Measurements from ENCODE around the gene NOC2L.
A peak's percentile ranks its signal among the peaks of the same experiment; 100 is the strongest.

NOC2L gene

DNA sequence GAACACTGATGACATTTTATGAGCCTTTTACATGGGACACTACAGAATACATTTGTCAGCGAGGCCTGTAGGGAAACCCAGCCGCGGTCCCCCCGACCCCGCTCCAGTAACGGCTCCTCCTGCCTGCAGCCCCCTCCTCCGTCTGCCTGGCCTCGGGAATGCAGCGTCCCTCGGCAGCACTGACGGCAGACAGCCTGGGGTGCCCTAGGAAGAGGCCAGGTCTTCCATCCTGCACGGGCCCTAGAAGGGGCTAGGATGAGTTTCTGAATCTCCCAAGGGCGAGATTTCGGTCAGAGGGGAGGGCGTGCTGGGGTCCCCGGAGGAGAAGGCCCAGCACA is 26.9 kb downstream of the NOC2L start:
- DNase-seq (ENCODE audit: insufficient read length, low spot score) (no peak), FAIRE-seq (no peak)
- TF ChIP-seq, protein P1, sequence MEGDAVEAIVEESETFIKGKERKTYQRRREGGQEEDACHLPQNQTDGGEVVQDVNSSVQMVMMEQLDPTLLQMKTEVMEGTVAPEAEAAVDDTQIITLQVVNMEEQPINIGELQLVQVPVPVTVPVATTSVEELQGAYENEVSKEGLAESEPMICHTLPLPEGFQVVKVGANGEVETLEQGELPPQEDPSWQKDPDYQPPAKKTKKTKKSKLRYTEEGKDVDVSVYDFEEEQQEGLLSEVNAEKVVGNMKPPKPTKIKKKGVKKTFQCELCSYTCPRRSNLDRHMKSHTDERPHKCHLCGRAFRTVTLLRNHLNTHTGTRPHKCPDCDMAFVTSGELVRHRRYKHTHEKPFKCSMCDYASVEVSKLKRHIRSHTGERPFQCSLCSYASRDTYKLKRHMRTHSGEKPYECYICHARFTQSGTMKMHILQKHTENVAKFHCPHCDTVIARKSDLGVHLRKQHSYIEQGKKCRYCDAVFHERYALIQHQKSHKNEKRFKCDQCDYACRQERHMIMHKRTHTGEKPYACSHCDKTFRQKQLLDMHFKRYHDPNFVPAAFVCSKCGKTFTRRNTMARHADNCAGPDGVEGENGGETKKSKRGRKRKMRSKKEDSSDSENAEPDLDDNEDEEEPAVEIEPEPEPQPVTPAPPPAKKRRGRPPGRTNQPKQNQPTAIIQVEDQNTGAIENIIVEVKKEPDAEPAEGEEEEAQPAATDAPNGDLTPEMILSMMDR (IDR thresholded peaks at IDR 0.05; ENCODE audit: insufficient read depth, missing control alignments): no peak

DNA sequence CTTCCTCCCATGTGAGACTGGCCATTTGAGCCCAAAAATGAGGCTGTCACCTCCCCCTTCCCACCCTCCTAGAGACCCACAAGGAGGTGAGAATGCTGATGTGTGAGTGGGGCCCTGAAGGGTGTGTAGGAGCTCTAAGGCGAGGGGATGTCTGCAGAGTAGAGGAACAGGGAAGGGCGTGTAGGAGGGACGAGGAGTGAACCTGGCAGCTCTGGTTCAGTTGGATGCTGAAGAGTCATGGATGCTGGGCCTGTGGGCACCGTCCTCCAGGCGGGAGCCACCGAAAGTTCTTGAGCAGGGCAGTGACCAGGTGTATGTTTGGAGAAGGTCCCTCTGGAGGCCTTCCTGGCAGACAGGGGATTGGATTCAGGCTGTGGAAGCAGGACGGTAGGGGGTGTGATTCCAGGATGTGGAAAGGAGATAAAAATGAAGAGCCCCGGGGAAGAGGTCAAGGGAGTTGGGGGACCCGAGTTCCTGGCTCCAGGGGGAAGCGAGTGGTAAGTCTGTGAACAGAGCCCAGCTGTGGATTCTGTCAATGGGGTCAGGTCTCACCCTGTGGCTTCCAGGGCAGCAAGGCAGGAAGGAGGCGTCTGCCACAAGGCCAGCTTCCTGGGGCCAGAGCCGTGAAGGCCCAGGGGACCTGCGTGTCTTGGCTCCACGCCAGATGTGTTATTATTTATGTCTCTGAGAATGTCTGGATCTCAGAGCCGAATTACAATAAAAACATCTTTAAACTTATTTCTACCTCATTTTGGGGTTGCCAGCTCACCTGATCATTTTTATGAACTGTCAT is 27.5 kb downstream of the NOC2L start:
- FAIRE-seq (no peak), DNase-seq (ENCODE audit: insufficient read length, low spot score) (no peak)
- TF ChIP-seq, protein P1 (IDR thresholded peaks at IDR 0.05; ENCODE audit: insufficient read depth, missing control alignments): peak; percentile 17

DNA sequence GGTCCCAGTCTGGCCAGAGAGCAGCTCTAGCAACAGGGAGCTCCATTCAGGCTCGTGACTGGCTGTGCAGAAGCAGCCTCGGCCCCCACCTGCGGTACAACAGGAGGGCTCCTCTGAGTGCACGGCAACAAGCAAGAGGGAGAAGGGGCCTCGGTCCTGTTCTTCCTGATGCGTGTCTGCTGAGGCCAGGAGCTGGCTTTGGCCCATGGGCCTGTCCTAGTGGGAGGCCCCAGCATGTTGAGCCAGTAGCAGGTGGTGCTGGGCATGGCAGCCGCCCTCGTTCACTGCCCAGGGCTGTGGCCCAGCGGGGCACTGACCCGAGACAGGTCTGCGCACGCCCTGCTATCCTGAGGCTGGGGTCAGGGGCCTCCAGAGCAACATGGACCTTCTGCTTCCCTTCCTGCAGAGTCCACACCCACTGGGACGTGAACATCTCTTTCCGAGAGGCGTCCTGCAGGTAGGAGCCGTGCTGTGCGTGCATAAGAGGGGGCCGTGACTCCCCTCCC is 28.4 kb downstream of the NOC2L start:
- no peak for FAIRE-seq

DNA sequence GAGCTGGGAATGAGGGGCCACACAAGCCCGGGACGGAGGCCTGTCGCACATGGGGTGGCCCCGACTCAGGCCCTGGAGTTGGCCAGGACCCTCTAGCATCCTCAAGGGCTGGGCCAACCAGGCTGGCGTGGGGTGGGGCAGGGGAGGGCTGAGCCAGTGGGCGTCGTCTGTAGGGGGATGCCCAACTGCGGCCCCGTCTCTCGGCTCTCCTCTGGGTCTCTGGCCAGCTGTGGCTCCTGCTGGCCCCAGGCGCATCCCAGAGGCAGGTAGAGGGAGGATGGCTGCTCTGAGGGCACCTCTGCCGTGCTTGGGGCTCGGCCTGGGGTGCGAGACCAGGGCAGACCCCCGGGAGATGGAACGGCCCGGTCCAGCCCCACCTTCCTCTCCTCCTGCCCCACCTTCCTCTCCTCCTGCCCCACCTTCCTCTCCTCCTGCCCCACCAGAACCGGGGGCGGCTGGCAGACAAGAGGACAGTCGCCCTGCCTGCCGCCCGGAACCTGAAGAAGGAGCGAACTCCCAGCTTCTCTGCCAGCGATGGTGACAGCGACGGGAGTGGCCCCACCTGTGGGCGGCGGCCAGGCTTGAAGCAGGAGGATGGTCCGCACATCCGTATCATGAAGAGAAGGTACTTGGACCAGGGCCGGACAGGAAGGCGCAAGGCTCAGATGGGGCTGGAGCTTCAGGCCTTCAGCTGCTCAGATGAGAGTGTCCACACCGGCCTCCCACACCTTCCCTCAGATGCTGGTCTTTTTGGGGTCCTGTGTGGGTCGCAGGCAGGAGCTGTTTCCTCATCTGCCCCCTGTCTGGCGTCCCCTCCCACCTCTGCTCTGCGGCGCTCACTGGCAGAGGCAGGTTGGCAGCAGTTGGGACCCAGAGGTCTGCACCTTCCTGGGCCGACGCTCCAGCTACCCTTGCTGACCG is 29.1 kb downstream of the NOC2L start:
- DNase-seq (ENCODE audit: insufficient read length, low spot score) (no peak), FAIRE-seq (no peak)

More for the DNA sequence above, 28.4 kb downstream of the NOC2L start:
- TF ChIP-seq, protein P1 (IDR thresholded peaks at IDR 0.05; ENCODE audit: insufficient read depth, missing control alignments): no peak
- DNase-seq (ENCODE audit: insufficient read length, low spot score): no peak

DNA sequence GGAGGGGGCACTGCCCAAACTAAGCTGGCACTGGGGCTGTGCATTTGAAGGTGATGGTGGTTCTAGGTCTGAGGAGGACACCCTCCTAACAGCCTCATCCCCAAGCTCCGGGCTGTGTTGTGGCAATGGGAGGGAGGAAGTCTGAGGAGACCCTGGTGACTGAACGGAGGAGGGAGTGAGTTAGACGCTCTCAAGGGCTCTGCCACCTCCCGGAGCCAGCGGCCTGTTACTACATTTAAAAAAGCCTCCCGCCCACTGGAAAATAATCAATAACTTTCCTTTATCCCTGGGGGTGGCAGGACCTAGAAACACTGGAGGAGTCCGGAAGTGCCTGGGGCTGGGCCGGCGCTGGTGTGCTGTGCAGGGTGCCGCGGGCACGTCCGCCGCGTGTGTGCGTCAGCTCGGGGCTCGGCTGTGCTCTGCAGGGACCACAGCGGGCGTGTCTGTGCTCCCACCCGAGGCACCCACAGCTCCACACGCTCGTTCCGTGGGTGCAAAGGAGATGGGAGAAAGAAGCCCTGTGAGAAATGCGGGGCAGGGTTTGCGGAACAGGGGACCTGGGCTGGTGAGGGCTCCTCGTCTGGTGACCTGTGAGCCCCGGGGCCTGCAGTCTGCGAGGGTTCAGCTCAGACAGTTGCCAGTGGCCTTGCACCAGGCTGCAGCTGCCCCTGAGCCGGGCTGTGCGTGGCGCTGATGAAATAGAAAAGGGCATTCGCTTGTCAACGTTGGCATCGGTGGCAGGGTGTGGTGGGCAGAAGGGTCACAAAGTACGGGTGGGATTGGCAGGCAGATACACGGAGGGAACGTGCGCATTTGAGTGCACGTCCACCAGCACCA is 30.0 kb downstream of the NOC2L start:
- FAIRE-seq (no peak), DNase-seq (ENCODE audit: insufficient read length, low spot score) (no peak)
- TF ChIP-seq, protein P1 (IDR thresholded peaks at IDR 0.05; ENCODE audit: insufficient read depth, missing control alignments): no peak

More for the DNA sequence above, 29.1 kb downstream of the NOC2L start:
- TF ChIP-seq, protein P1 (IDR thresholded peaks at IDR 0.05; ENCODE audit: insufficient read depth, missing control alignments): no peak

DNA sequence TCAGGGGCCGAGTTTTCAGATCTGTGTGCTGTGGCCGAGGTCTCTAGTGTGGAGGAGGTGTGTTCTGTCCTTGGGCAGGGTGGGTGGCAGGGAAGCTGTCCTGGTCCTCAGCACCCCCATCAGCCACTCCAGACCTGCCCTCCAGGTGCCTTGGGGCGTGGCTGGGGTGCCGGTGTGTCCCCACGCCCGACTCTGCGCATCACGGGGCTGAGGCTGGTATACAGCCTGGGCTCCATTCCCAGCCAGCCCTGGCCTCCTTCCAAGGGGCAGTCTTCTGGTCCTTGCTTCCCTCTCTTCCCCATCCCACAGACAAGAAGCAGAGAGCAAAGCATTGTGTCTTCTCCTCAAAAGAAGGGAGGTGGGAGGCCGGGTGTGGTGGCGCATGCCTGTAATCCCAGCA is 31.3 kb downstream of the NOC2L start:
- DNase-seq (ENCODE audit: insufficient read length, low spot score): no peak
- FAIRE-seq: no peak
- TF ChIP-seq, protein P1 (IDR thresholded peaks at IDR 0.05; ENCODE audit: insufficient read depth, missing control alignments): no peak
